HepG2 (cell line): Measurements from ENCODE around the gene BAZ1B. TPM values are rescaled to one million over a fixed set of nuclear protein-coding genes. Genes with fewer than 3 reads are reported as not detected.

ENCODE experiments used
- ATAC-seq: fragments of 200-7000 bp; cut with Tn5 transposase; 3 replicates; pipeline ENCODE4 v1.9.1; 2020; ENCODE audit warnings: mild to moderate bottlenecking, moderate library complexity
- BruUV-seq: library from RNA; stranded (reverse); fragments of 400-500 nt; replicated peaks from 2 replicates; lab custom pipeline; 2021; lab: Mats Ljungman, UMichigan
- CTCF ChIA-PET: fragments of 300-600 bp; formaldehyde crosslinking; extraction: SDS; loops from one replicate; lab custom pipeline; 2021; ENCODE audit warnings: low total read pairs, inconsistent platforms, low intra/inter-chr PET ratio; lab: Yijun Ruan, JAX
- POLR2A ChIA-PET: fragments of 350-600 bp; sonication (Branson Sonifier 250); formaldehyde crosslinking; loops from one replicate; lab custom pipeline; 2020; ENCODE audit warnings: antibody characterized with exemption, inconsistent platforms; lab: Yijun Ruan, JAX
- DNase-seq: peaks from one replicate; pipeline ENCODE4 v3.0.0-alpha.2; 2015; ENCODE audit warnings: low spot score
- FAIRE-seq: peaks from 3 replicates; lab custom pipeline; 2011; peaks lifted over from hg19 to GRCh38; lab: Jason Lieb, UNC
- H2AFZ ChIP-seq: one replicate; pipeline ENCODE4 v1.6.1; 2011; ENCODE audit warnings: low read length, inconsistent platforms
- H3K27ac ChIP-seq: fragments of 300-600 bp; 3 replicates; pipeline ENCODE4 v1.8.0; 2011; ENCODE audit warnings: mixed run types, mild to moderate bottlenecking, mixed read lengths, low read length, inconsistent platforms; ENCODE audit not compliant: insufficient read depth; ENCODE audit errors: extremely low read length
- H3K27me3 ChIP-seq, 2 experiments: fragments of 200-600 bp in 1 of 2; 2 replicates in 1 of 2; 3 replicates in 1 of 2; pipeline versions ENCODE4 v1.6.0 to v1.8.0; 2011; ENCODE audit warnings: low read length in 2 of 2, mild to moderate bottlenecking in 2 of 2, moderate library complexity in 2 of 2, inconsistent platforms in 1 of 2; ENCODE audit not compliant: insufficient read depth in 2 of 2, control insufficient read depth in 1 of 2
- H3K36me3 ChIP-seq, 2 experiments: fragments of 200-600 bp in 1 of 2; replicated peaks in 1 of 2; 2 replicates in 1 of 2; 3 replicates in 1 of 2; pipeline versions ENCODE4 v1.5.1 to v1.8.0; 2011; ENCODE audit warnings: low read length in 2 of 2, inconsistent platforms in 1 of 2; ENCODE audit not compliant: insufficient read depth in 2 of 2, control insufficient read depth in 1 of 2
- H3K4me1 ChIP-seq: 2 replicates; pipeline ENCODE4 v1.5.1; 2012; ENCODE audit warnings: low read length, inconsistent platforms; ENCODE audit not compliant: insufficient read depth
- H3K4me2 ChIP-seq: 2 replicates; pipeline ENCODE4 v1.6.0; 2011; ENCODE audit warnings: low read depth, low read length, inconsistent platforms
- H3K4me3 ChIP-seq, 3 experiments: fragments of 200-600 bp in 1 of 3; sonication (generic), shearing (Covaris generic) in 1 of 3; replicated peaks in 1 of 3; 2 replicates each; pipeline ENCODE4 v1.5.1; 2011 to 2016; ENCODE audit warnings: low read length in 3 of 3, inconsistent platforms in 2 of 3, low read depth in 2 of 3, mild to moderate bottlenecking in 2 of 3, control low read depth in 1 of 3, mixed read lengths in 1 of 3; ENCODE audit not compliant: insufficient read depth in 1 of 3
- H3K79me2 ChIP-seq: one replicate; pipeline ENCODE4 v1.6.1; 2011; ENCODE audit warnings: low read length, inconsistent platforms; ENCODE audit not compliant: insufficient read depth
- H3K9ac ChIP-seq: 2 replicates; pipeline ENCODE4 v1.6.0; 2011; ENCODE audit warnings: mild to moderate bottlenecking, low read depth, low read length, inconsistent platforms; ENCODE audit not compliant: insufficient read depth
- H3K9me3 ChIP-seq: 2 replicates; pipeline ENCODE4 v1.5.1; 2012; ENCODE audit warnings: mild to moderate bottlenecking, low read length
- H4K20me1 ChIP-seq: 2 replicates; pipeline ENCODE4 v1.6.0; 2011; ENCODE audit warnings: inconsistent platforms, mild to moderate bottlenecking, low read length, moderate library complexity; ENCODE audit not compliant: insufficient read depth
- CTCF ChIP-seq: sonication (generic); formaldehyde crosslinking; IDR thresholded peaks from 2 replicates; pipeline ENCODE4 v1.5.0; 2020; ENCODE audit warnings: mild to moderate bottlenecking, missing genetic modification reagents, moderate library complexity
- HOXA5 ChIP-seq: sonication (generic); formaldehyde crosslinking; IDR thresholded peaks from 2 replicates; pipeline ENCODE4 v1.4.0; 2020; ENCODE audit warnings: missing genetic modification reagents
- HOXA9 ChIP-seq: sonication (generic); formaldehyde crosslinking; IDR thresholded peaks from 2 replicates; pipeline ENCODE4 v1.8.1; 2022; ENCODE audit warnings: missing genetic modification reagents, mild to moderate bottlenecking, moderate library complexity, borderline replicate concordance
- MZF1 ChIP-seq: sonication (generic); formaldehyde crosslinking; IDR thresholded peaks from 2 replicates; pipeline ENCODE4 v1.8.1; 2023; ENCODE audit warnings: mild to moderate bottlenecking, missing genetic modification reagents, borderline replicate concordance
- PATZ1 ChIP-seq: sonication (generic); formaldehyde crosslinking; IDR thresholded peaks from 2 replicates; pipeline ENCODE4 v1.4.0; 2020; ENCODE audit warnings: missing genetic modification reagents
- RAD21 ChIP-seq: fragments of 450-650 bp; formaldehyde crosslinking; IDR thresholded peaks from 2 replicates; pipeline ENCODE4 v1.5.0; 2020; ENCODE audit warnings: mild to moderate bottlenecking
- SALL1 ChIP-seq: sonication (generic); formaldehyde crosslinking; IDR thresholded peaks from 2 replicates; pipeline ENCODE4 v1.8.0; 2022; ENCODE audit warnings: mild to moderate bottlenecking, missing genetic modification reagents
- SMC3 ChIP-seq: IDR thresholded peaks from 2 replicates; pipeline ENCODE4 v1.6.1; 2011; ENCODE audit warnings: low read length, improper control_type of control experiment
- SP4 ChIP-seq: sonication (generic); formaldehyde crosslinking; IDR thresholded peaks from 2 replicates; pipeline ENCODE4 v1.8.1; 2023; ENCODE audit warnings: mild to moderate bottlenecking, missing genetic modification reagents
- SP5 ChIP-seq: IDR thresholded peaks from 2 replicates; pipeline ENCODE4 v1.6.1; 2016; ENCODE audit warnings: low read depth, borderline replicate concordance
- STAG1 ChIP-seq: sonication (generic); formaldehyde crosslinking; IDR thresholded peaks from 2 replicates; pipeline ENCODE4 v1.4.0; 2020; ENCODE audit warnings: missing genetic modification reagents
- TFAP4 ChIP-seq: sonication (generic); IDR thresholded peaks from 2 replicates; pipeline ENCODE4 v1.6.1; 2016; ENCODE audit warnings: low read depth, borderline replicate concordance
- ZFP91 ChIP-seq: sonication (generic); formaldehyde crosslinking; IDR thresholded peaks from 2 replicates; pipeline ENCODE4 v1.9.0; 2022; ENCODE audit warnings: missing genetic modification reagents, mild to moderate bottlenecking, borderline replicate concordance
- ZFX ChIP-seq: sonication (generic); formaldehyde crosslinking; IDR thresholded peaks from 2 replicates; pipeline ENCODE4 v1.4.0; 2020; ENCODE audit warnings: mild to moderate bottlenecking, low read depth, missing genetic modification reagents, moderate library complexity
- ZNF572 ChIP-seq: sonication (generic); formaldehyde crosslinking; IDR thresholded peaks from 2 replicates; pipeline ENCODE4 v1.5.1; 2020; ENCODE audit warnings: mild to moderate bottlenecking, missing genetic modification reagents
- ZNF768 ChIP-seq: sonication (generic); formaldehyde crosslinking; IDR thresholded peaks from 2 replicates; pipeline ENCODE4 v1.4.0; 2020; ENCODE audit warnings: missing genetic modification reagents
- WGBS: methylation state at CpG from one replicate; pipeline ENCODE4 v1.1.6; 2017; ENCODE audit warnings: low lambda C conversion rate; 5-methylcytosine and 5-hydroxymethylcytosine counted together
- in situ Hi-C: cut with HindIII; loops from 2 replicates; pipeline ENCODE4 v1.10.0; 2017; ENCODE audit warnings: low pct_unique_long_range_greater_than_20kb; ENCODE audit not compliant: extremely low pct_ligation_motif_present
- intact Hi-C: fragments of 100-400 bp; cut with micrococcal nuclease; formaldehyde crosslinking; loops from one replicate; pipeline ENCODE4 v1.10.0; 2022; ENCODE audit not compliant: unreplicated experiment
- polyA plus RNA-seq, 8 experiments: library from polyadenylated mRNA; depleted of rRNA in 3 of 8; stranded (reverse) in 7 of 8; unstranded in 1 of 8; fragments of >200 nt; fragmentation: Illumina TruSeq in 4 of 8; extraction: Trizol in 4 of 8; gene quantifications; 2 replicates each; pipeline versions ENCODE4 v1.2.1 to v1.2.3, GENCODE V29; 2011 to 2016; ENCODE audit warnings: low read depth in 4 of 8, missing spikeins in 1 of 8, mixed read lengths in 1 of 8; ENCODE audit not compliant: insufficient read depth in 1 of 8
- total RNA-seq, 5 experiments: library from RNA; depleted of rRNA; stranded (reverse); fragments of >200 nt; fragmentation: Illumina TruSeq; extraction: Trizol; gene quantifications; 2 replicates each; pipeline ENCODE4 v1.2.3, GENCODE V29; 2016; ENCODE audit warnings: low read depth in 1 of 5

Gene BAZ1B
- total and polyA plus RNA-seq, 2 of the 13 experiments (the other 11 are each of a cell fraction or from before 2014, with no cell fraction given): 18.6 to 69.4 TPM

- intact Hi-C loops (loop anchor here (1.0 to 5.0 kb wide), 2 partner anchors 94 to 114 kb away; no protein-coding TSS in a partner anchor), in situ Hi-C loops (loop anchor here (5.0 kb wide), 1 partner anchor 94 kb away; no protein-coding TSS in a partner anchor)
- BruUV-seq: no TSS peak
- peak overlapping the region; percentile 69 for H3K4me2 ChIP-seq
- H3K27me3 ChIP-seq: peaks cover 0 to 4% of the 10 kb centered on the region in 2 experiments; a peak in 1 of 5 replicates
- no peak overlapping the region for H3K27ac ChIP-seq
- DNase-seq (peak; percentile 54), ATAC-seq (peak; percentile 71), FAIRE-seq (peak; percentile 60)
- WGBS: 3% methylated on average over 4 of the region's 20 CpGs
- H3K9ac ChIP-seq: no peak overlapping the region
- peaks cover 31% of the 10 kb centered on the region for H3K4me1 ChIP-seq
- peak overlapping the region in 2 of 3 experiments; percentile 5 to 49; a peak in 1 of 6 replicates for H3K4me3 ChIP-seq
- H2AFZ ChIP-seq: no peak overlapping the region
- peaks cover 2 to 8% of the 10 kb centered on the region in 2 experiments; a peak in 2 of 5 replicates for H3K36me3 ChIP-seq
- H3K79me2 ChIP-seq: no peaks in the 10 kb centered on the region
- H3K9me3 ChIP-seq: no peaks in the 10 kb centered on the region
- ChIA-PET POLR2A (interaction anchor here (0.9 to 1.5 kb wide), 4 partner anchors 12 to 112 kb away, joined by 3 to 4 read pairs (median 3); no protein-coding TSS in a partner anchor), CTCF (no interaction called here)
- no peaks in the 10 kb centered on the region for H4K20me1 ChIP-seq
- TF ChIP-seq ZNF572 (CRISPR knock-in tag): 0 out of 2 replicates have a peak, but pooled peaks have one; percentile 55
- peak; percentile 26; the same call in 1 of the 2 replicates for TF ChIP-seq ZFP91 (CRISPR knock-in tag)
- TF ChIP-seq SP4 (CRISPR knock-in tag): 0 out of 2 replicates have a peak, but pooled peaks have one; percentile 21
- TF ChIP-seq CTCF (CRISPR knock-in tag): peak; percentile 70
- TF ChIP-seq STAG1 (CRISPR knock-in tag): peak; percentile 86
- peak; percentile 18; the same call in 1 of the 2 replicates for TF ChIP-seq ZFX (CRISPR knock-in tag)
- TF ChIP-seq SP5 (CRISPR knock-in tag): no peak
- peak; percentile 20; the same call in 1 of the 2 replicates for TF ChIP-seq SALL1 (CRISPR knock-in tag)
- 0 out of 2 replicates have a peak, but pooled peaks have one; percentile 35 for TF ChIP-seq HOXA5 (CRISPR knock-in tag)
- TF ChIP-seq ZNF768 (CRISPR knock-in tag): peak; percentile 36; the same call in 1 of the 2 replicates
- peak; percentile 77 for TF ChIP-seq PATZ1 (CRISPR knock-in tag)
- peak; percentile 18; the same call in 1 of the 2 replicates for TF ChIP-seq SMC3
- TF ChIP-seq HOXA9 (CRISPR knock-in tag): no peak
- peak; percentile 56 for TF ChIP-seq RAD21 (CRISPR knock-in tag)
- TF ChIP-seq TFAP4: 0 out of 2 replicates have a peak, but pooled peaks have one; percentile 9
- no peak for TF ChIP-seq MZF1
Observed at GRCh38 chr7:73436031-73436929, 85.8 kb downstream of the BAZ1B start.
